ENCODE data around the gene NOG.

Gene NOG

GRCh38 chr17:56597495-56597990 is 4.0 kb downstream of the NOG start:
- no peak for DNase-seq

- DNase-seq, result no peak
Measured at GRCh38 chr17:56598466-56598865, 5.0 kb downstream of the NOG start.

GRCh38 chr17:56599088-56599487 is 5.6 kb downstream of the NOG start:
- no peak for DNase-seq

- no peak for DNase-seq
Measured at GRCh38 chr17:56599566-56599965, 6.1 kb downstream of the NOG start.

DNA sequence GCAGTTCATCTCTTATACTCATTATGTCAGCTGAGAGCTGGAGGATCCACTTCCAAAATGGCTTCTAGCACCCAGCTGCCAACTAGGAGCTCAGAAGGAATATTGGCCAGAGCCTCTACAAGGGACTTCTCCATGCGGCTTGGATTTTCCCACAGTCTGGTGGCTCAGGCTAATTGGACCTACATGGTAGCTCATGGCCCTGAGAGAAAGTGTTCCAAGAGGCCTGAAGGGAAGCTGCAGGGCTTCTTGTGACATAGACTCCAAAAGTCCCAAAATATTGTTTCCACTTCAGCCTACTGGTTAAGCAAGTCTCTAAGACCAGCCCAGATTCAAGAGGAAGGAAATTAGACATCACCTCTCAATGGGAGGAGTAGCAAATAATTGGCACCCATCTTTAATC is 6.8 kb downstream of the NOG start:
- DNase-seq, result no peak

DNA sequence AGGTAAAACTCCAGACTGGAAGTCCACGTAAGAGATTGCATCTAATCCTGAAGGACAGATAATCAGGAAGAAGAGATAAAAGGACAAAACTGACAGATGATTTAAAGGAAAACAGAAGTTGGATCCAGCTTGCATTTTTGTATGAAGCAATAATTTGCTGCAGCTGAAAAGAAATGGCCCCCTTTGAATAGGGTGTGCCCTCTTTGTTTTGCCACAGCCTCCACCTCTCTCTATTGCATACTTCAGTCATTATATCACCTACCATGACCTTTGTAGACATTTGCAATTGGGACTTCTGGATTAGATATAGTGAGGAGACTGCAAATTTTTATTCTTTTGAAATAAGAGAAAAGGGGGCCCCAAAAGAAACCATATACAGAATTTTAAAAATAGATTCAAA is 8.1 kb downstream of the NOG start:
- no peak for DNase-seq

DNA sequence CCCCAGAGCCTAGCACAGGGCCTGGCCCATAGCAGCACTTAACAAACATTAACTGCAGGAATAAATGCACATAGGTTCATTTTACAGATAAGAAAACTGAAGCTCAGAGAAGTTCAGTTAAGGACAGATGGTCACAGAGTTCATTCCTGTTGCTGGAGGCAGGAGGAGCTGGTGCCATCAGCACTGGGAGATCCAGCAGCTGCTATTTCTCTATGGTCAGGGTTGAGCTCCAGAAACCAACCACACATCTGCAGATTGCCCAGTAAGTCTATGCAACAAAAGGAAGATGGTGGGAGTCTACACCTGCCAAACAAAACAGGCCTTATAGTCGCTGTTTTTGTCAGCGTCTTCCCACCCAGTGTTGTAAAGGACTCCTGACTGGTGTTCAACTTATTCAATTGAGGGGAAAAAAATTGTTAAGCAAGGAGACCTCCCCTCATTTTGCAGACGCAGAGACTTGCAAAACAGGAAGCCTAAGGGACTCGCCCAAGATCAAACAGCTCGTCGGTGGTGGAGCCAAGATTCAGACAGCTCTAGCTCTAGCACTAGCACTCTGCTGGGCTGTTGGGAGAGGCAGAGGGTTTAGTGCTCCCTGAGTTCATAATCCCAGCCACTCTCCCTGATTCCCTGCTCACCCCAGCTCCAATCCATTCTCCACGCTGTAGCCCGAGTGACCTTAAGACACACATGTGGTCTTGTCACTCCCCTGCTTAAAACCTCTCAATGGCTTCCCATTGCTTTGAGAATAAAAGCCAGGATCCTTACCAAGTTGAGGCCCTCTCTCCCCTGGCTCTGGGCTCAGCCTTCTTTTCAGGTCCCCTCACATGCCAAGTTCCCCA is 9.0 kb downstream of the NOG start:
- no peak for DNase-seq

DNA sequence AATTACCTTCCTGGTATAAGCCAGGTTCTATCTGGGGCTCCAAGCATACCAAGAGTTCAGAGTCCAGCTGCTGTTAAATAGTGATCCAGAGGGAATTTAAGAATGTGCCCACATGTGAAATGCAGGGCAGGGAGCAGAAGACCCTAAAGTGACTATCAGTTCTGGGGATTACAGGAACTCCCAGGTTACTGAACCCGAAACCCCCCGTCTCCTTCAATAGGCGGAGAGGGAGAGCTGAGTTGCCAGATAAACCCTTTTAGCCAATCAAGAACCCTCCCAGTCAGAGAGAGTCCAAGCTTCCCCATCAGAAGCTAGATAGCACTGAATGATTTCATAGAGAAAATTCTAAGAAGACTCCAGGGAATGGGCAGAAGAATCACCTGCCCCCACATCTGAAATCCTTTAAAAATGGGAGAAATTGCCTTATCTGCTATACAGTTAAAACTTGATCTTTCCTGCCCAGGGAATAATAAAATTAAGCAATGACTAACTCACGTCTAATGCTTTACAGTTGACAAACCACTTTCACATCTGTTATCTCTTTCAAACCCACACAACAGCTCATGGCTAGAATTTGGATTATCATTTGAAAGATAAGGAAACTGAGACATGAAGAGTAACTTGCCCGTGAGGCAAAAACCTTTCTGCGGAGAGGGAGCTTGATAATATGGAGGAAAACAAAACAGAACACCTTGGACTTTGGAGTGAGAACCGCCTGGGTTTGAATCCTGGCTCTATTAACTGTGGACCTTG is 10.2 kb downstream of the NOG start:
- no peak for DNase-seq

DNA sequence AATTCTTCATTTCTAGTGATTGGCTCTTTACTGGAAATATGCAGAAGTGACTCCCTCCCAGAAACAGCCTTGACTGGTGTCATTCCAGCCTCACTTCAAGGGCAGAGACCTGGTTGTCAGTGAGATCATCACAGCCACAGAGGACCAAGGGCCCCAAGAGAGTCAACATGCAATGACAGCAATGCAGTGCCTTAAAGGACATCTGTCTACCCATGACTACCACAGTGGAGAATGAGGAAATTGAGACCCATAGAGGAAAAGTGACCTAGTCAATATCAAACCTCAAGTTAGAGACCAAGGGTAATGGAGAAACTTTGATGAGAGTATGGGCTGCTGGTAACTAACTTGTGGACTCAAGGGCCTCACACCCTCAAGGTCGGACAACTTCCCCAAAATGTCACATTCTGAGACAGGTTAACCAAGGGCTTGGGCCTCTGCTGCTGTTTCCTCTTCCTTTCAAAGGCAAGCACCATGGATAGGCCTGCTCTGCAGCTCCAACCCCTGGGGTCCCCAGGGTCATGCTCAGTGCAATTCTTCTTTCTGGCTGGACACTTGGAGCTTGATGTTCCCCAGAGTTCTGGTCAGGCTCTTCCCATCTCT is 11.3 kb downstream of the NOG start:
- no peak for DNase-seq

DNA sequence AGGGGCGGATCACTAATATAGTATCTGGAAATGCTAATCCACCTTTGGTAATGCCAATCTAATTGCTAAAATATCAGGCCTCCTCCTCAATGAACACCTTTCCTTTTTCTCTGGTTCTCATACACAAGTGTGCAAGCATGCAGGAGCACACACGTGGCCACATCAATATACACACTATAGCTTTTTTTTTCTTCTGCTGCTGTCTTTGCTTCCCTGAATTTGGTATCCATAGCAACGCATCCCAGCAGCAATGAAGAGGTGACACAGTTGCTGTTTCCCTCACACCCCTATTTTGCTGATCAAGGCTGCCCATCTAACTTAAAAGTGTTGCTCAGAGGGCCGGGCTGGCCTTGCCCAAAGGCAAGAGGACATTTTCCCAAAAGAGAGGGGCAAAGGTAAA is 15.4 kb downstream of the NOG start:
- DNase-seq, result no peak

- no peak for DNase-seq
Measured at GRCh38 chr17:56610321-56610720, 16.8 kb downstream of the NOG start.

- no peak for DNase-seq
Measured at GRCh38 chr17:56613131-56613530, 19.6 kb downstream of the NOG start.

GRCh38 chr17:56614522-56614921 is 21.0 kb downstream of the NOG start:
- no peak for DNase-seq

GRCh38 chr17:56616239-56616638 is 22.7 kb downstream of the NOG start:
- DNase-seq, result no peak

DNA sequence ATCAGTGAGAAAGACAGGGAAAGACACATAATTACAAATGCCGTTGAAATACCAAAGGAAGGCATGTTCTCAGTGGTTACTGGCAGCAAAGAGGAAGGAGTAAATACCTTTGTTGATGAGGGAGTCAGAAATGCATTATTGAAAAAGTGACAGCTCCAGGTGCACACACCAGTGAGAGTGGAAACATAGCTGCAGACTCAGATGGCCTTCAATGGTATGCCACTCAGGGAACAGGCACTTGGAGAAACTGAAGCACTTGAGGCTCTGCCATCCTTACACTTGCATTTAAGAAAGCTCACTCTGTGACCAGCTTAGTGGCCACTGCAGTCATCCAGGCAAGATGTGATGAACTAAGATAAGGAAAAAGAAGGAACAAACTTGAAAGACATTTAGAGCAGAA is 29.9 kb downstream of the NOG start:
- DNase-seq, result no peak

- no peak for DNase-seq
Measured at GRCh38 chr17:56624309-56624708, 30.8 kb downstream of the NOG start.

DNA sequence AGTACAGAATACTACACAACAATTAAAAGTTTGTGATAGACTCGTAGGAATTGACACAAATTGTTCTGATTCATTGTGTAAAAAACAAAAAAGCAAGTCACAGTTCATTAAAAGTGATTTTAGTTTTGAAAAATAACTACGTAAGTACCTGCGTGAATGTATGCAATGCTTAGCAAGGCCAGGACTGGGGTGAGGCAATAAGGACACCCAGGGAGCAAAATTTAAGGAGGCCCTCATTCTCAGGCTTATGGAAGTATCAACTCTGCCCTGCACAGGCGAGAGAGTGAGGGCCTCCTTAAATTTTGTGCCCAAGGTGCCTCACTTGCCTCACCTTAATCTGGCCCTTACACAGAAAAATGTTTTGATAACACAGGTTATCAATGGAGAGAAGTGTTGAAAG is 31.4 kb downstream of the NOG start:
- no peak for DNase-seq

- DNase-seq, result no peak
Measured at GRCh38 chr17:56629531-56630075, 36.1 kb downstream of the NOG start.

GRCh38 chr17:56630202-56630601 is 36.7 kb downstream of the NOG start:
- no peak for DNase-seq

GRCh38 chr17:56633681-56634080 is 40.2 kb downstream of the NOG start:
- DNase-seq, result no peak

- no peak for DNase-seq
Measured at GRCh38 chr17:56635641-56636040, 42.1 kb downstream of the NOG start.

GRCh38 chr17:56636265-56636664 is 42.8 kb downstream of the NOG start:
- no peak for DNase-seq

GRCh38 chr17:56637254-56637653 is 43.8 kb downstream of the NOG start:
- no peak for DNase-seq
